ENCODE measurements around the gene PCDH9.

The PCDH9 gene

GRCh38 chr13:66402066-66402465 is 828.1 kb downstream of the PCDH9 start:
- no peak for DNase-seq (ENCODE audit: low spot score)

- no peak for DNase-seq (ENCODE audit: low spot score)
Observed at GRCh38 chr13:66400292-66400691, 829.8 kb downstream of the PCDH9 start.

GRCh38 chr13:66399873-66400272 is 830.3 kb downstream of the PCDH9 start:
- DNase-seq (ENCODE audit: low spot score), result no peak

GRCh38 chr13:66397133-66397532 is 833.0 kb downstream of the PCDH9 start:
- DNase-seq (ENCODE audit: low spot score), result no peak

GRCh38 chr13:66391322-66391721 is 838.8 kb downstream of the PCDH9 start:
- DNase-seq (ENCODE audit: low spot score), result no peak

GRCh38 chr13:66378894-66379293 is 851.2 kb downstream of the PCDH9 start:
- DNase-seq (ENCODE audit: low spot score), result no peak

GRCh38 chr13:66377569-66377968 is 852.6 kb downstream of the PCDH9 start:
- no peak for DNase-seq (ENCODE audit: low spot score)

GRCh38 chr13:66375756-66376155 is 854.4 kb downstream of the PCDH9 start:
- DNase-seq (ENCODE audit: low spot score), result no peak

- no peak for DNase-seq (ENCODE audit: low spot score)
Observed at GRCh38 chr13:66369666-66370065, 860.5 kb downstream of the PCDH9 start.

- no peak for DNase-seq (ENCODE audit: low spot score)
Observed at GRCh38 chr13:66367356-66367755, 862.8 kb downstream of the PCDH9 start.

GRCh38 chr13:66365101-66365500 is 865.0 kb downstream of the PCDH9 start:
- DNase-seq (ENCODE audit: low spot score), result no peak

- DNase-seq (ENCODE audit: low spot score), result no peak
Observed at GRCh38 chr13:66364346-66364745, 865.8 kb downstream of the PCDH9 start.

- no peak for DNase-seq (ENCODE audit: low spot score)
Observed at GRCh38 chr13:66362485-66362884, 867.7 kb downstream of the PCDH9 start.

- DNase-seq (ENCODE audit: low spot score), result no peak
Observed at GRCh38 chr13:66359910-66360552, 870.1 kb downstream of the PCDH9 start.

GRCh38 chr13:66359393-66359792 is 870.7 kb downstream of the PCDH9 start:
- no peak for DNase-seq (ENCODE audit: low spot score)

GRCh38 chr13:66358564-66358963 is 871.6 kb downstream of the PCDH9 start:
- no peak for DNase-seq (ENCODE audit: low spot score)

GRCh38 chr13:66357463-66357862 is 872.7 kb downstream of the PCDH9 start:
- no peak for DNase-seq (ENCODE audit: low spot score)

- DNase-seq (ENCODE audit: low spot score), result no peak
Observed at GRCh38 chr13:66354879-66355751, 875.0 kb downstream of the PCDH9 start.

- no peak for DNase-seq (ENCODE audit: low spot score)
Observed at GRCh38 chr13:66353664-66354063, 876.5 kb downstream of the PCDH9 start.

GRCh38 chr13:66349966-66350365 is 880.2 kb downstream of the PCDH9 start:
- no peak for DNase-seq (ENCODE audit: low spot score)

GRCh38 chr13:66348745-66349690 is 881.1 kb downstream of the PCDH9 start:
- no peak for DNase-seq (ENCODE audit: low spot score)

Data from SK-N-DZ (cell line).